Forelimb muscle (tissue), 1 donor: ENCODE measurements around the gene ANKRD61. TPM values are rescaled to one million over a fixed set of nuclear protein-coding genes. Genes with fewer than 3 reads are reported as not detected.
"Not testable (repeated sequence)": the region's sequence is repeated elsewhere in the genome, so short reads cannot be mapped to it uniquely, and the experiment has no call there.

Source experiments
- DNase-seq: peaks from one replicate; pipeline ENCODE4 v3.0.0-alpha.2; 2013; ENCODE audit warnings: low read depth
- polyA plus RNA-seq: library from polyadenylated mRNA; unstranded; fragments of 120-200 nt; gene quantifications from one replicate; pipeline ENCODE4 v1.2.1, GENCODE V29; 2013; ENCODE audit not compliant: insufficient read length

Gene ANKRD61
- polyA plus RNA-seq = 1.0 TPM

DNA sequence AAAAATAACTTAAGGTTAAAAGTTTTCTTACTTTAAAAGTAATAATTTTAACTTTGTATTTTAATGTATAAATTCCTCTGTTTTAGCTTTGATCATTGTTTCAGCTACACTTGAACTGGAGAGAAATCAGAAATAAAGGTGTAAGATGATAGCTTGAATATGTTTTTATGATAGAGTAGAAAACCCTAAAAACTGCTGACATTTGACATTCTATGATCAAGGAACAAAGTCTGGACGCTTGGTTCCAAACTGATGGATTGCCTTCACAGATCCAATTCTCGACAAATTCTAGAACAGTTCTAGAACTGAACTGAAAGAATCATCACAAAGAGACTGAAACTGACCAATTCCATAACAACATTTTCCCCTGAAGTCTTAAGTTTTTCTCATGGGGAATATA is at the start of gene ANKRD61:
Gene ANKRD61, plus strand, starts transcription at position 389 of the 400 bp plus-strand sequence. Its CDS starts 0 bp downstream, at position 389.
- DNase-seq = no peak

DNA sequence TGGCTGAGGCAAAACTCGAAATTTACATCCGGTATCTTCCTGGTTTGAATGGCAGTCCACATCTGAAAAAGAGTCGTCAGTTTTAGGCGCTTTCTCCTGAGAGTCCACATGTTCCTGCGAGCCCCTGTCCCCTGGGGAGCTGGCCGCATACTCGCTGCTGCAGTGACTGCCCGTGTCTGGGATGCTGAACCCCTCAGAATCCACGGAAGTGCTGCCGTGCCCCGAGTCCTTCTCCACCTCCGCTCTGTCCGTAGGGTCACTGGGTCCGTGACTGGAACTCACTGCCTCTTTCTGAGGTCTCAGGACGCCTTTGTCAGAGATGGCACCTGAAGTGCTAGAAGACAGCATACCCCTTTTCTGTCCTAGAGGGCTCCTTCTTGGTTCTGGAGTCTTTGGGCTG is 44.1 kb upstream of the ANKRD61 start:
- DNase-seq = not testable (repeated sequence)

DNA sequence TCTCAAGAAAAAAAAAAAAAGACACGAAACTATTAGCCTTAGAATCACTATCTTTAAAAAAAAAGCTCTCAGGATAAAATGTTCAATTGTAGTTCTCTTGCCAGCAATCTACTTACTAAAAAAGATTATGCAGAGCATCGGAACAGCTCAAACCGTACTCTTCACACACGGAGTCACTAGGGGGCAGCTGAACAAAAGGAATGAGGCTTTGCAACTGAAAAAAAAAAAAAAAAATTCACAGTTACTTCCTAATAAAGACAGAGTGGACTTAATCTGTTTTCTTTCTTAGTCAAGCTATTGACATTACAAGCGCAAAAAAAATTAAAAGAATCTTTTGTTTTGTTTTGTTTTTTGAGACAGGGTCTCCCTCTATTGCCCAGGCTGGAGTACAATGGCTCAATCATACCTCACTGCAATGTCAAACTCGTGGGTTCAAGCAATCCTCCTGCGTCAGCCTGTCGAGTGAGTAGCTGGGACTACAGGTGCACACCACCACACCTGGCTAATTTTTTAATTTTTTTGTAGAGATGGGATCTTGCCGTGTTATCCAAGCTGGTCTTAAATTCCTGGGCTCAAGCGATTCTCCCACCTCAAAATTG is 33.9 kb upstream of the ANKRD61 start:
- peak; percentile 41 for DNase-seq

DNA sequence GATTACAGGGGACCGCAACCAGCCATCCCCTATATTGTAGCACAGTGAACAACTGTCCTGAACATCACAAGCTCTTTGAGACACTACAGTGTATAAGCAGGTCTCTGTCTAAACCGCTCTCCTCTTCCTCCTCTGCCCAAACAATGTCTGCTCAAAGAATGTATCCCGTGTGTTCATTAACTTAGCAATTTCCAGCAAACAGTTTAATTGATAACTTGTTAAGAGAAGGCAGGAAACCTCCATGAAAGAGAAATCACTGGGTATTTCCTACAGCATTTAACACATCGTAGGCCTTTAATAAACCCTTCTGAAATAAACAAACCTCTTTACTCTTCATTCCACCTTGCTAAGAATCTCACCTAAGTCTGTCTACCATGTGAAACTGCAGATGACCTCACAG is 23.8 kb upstream of the ANKRD61 start:
- no peak for DNase-seq

DNA sequence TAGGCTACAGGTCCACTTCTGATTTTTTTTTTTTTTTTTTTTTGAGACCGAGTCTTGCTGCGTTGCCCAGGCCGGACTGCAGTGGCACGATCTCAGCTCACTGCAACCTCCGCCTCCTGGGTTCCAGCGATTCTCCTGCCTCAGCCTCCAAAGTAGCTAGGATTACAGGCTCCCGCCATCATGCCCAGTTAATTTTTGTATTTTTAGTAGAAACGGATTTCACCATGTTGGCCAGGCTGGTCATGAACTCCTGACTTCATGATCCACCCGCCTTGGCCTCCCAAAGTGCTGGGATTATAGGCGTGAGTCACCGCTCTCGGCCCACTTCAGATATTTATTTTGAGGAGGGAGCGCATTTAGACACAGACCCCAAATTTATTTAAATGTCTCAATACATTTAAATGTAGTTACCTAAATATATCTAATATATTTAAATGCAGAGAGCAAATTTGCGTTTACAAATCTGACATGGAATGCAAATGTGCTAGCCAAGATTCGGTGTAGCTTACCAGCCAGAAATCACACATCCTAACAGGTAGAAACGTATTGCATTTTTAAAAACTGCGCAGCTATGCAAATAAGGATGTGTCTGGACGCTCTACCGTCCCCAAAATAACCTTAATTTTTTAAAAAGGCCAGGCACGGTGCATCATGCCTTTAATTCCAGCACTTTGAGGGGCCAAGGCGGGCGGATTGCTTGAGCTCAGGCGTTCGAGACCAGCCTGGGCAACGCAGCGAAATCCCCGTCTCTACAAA is 23.2 kb upstream of the ANKRD61 start:
- not testable (repeated sequence) for DNase-seq

DNA sequence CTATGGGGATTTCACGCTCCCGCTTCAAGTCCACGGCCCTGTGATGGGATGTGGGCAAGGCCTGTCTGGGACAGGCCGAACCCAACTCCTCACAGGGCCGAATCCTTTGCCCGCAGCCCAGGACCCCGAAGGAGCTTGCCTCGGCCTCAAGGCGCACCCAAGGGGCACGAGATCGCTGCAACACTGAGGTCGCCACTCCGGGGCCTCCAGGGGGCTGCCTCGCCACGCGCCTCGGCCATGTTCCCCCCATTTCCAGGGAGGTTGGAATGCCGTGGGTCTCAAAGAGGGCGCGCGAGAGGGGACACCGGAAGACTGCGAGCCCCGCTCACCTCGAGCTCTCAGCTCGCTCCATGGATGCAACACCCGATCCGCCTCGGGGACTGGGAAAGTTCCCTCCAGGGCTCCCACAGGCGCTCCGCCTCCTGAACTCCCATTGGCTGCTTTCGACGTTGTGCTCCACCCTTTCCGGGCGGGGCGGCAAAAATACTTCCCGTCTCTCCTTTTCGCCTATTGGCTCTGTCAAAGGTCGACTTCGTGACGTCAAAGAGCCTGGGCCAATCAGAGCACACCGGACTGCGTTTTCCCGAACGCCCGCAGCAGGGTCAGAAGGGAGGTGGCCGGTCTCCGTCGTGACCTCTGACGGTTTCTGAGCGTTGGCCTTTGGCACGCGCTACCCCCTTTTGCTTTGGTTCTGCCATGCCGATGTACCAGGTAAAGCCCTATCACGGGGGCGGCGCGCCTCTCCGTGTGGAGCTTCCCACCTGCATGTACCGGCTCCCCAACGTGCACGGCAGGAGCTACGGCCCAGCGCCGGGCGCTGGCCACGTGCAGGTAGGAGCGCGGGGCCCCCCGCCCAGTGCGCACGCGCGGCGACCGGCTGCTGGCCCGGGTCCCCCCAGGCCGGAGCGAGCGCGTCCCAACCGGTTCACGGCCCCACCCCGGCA is 22.2 kb upstream of the ANKRD61 start, which contains the start of the genes AIMP2 and PMS2:
Gene AIMP2, plus strand, starts transcription at position 605 of the 944 bp plus-strand sequence. Its CDS starts 92 bp downstream, at position 697.
Gene PMS2, minus strand, starts transcription at position 382 of the 944 bp plus-strand sequence. Its CDS starts 30 bp downstream, at position 352.
- peak; percentile 97 for DNase-seq

DNA sequence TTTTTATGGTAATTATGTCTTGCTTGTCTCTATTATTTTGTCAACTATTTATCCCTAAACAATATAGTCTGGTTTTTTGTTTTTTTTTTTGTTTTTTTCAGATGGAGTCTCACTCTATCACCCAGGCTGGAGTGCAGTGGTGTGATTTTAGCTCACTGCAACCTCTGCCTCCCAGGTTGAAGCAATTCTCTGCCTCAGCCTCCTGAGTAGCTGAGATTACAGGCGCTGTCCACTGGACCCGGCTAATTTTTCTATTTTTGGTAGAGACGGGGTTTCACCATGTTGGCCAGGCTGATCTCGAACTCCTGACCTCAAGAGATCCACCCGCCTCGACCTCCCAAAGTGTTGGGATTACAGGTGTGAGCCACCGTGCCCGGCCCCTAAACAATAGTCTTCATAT is 20.8 kb upstream of the ANKRD61 start:
- DNase-seq = not testable (repeated sequence)

DNA sequence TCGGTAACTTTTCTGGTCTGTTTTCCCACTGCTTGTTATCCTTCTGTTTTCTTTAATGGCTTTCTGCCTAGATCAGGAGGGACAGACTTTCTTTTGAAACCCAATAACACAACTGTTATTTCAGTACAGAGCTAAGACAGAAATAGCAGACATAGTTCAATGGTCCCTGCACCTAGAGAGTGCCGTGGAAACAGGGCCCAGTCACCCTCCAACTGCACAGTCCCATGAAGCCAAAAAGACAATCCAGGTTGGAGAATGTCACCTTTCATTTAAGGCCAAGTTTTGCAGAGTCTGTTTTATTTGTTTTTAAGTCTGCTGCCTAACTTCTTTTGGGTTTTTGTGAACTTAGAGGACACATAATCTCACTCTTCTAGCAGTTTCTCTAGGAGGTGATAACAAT is 19.6 kb upstream of the ANKRD61 start:
- DNase-seq = no peak

DNA sequence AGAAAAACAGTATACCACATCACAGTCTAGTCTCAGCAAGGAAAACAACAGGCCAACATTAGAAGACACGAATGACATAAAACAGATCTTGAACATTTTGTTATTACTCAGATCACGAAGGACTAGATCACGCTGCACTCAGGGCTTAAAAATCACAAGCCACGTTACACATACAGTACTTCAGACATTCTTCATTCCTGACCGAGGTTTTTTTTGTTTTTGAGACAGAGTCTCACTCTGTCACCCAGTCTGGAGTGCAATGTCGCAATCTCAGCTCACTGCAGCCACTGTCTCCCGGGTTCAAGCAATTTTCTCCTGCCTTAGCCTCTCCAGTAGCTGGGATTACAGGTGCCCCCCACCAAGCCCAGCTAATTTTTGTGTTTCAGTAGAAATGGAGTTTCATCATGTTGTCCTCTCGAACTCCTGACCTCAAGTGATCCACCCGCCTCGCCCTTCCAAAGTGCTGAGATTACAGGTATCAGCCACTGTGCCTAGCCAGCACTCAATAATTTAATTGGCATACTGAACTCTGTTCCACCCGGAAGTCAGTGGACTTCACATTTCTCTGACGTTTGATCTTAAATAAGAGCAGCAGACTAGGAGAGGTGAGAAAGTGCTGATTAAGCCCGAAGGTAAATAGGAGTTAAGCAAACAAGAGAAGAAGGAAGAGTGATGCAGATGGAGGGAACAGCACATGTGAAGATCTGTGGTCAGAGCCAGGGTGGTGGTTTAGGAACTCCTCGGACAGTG is 18.6 kb upstream of the ANKRD61 start:
- DNase-seq = no peak

DNA sequence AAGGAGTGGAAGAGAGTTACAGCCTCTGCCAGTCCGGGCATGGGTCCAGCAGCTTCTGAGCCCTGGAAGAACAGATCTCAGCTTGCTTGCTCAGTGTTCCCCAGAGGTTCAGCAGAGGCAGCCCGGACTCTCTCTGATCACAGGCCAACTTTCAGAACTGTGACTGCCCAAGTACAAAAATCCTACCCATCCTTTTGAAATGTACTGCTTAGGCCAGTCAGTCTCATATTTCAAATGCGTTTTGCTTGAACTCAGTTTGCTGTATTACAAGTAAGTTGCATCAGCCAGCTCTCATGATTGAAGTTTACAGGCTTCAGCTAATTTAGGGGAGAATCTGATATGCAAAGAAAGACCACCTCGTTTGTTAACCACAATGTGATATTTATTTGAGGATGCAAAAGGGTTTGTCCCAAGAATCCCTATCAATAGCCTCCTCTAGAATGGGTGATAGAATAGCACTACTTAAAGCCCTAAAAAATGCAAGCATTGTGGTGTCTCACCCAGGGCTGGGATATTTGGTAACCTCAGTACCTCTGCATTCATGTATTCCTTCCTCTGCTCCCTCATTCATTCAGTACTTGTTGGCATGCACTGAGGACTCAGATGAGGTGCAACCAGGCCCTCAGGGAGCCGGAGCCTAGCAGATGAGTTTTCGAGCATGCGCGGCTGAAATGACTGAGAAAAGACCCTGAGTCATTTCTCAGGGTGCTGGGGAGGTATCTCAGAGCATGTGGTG is 15.1 kb upstream of the ANKRD61 start:
- DNase-seq = peak; percentile 17

DNA sequence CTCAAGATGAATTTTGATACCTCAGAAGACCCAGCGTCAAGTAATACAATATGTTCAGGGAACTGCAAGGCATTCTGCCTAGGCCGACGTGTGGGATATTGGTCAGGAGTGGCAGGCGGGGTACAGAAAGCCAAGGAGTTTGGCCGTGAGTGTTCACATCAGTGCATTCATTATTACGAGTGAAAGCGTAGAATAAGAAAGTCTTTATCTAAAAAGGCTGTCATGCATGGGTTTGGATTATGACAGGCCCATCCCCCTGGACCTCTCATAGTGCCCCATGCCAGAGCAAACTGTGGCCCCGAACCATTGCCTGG is 14.6 kb upstream of the ANKRD61 start:
- no peak for DNase-seq

DNA sequence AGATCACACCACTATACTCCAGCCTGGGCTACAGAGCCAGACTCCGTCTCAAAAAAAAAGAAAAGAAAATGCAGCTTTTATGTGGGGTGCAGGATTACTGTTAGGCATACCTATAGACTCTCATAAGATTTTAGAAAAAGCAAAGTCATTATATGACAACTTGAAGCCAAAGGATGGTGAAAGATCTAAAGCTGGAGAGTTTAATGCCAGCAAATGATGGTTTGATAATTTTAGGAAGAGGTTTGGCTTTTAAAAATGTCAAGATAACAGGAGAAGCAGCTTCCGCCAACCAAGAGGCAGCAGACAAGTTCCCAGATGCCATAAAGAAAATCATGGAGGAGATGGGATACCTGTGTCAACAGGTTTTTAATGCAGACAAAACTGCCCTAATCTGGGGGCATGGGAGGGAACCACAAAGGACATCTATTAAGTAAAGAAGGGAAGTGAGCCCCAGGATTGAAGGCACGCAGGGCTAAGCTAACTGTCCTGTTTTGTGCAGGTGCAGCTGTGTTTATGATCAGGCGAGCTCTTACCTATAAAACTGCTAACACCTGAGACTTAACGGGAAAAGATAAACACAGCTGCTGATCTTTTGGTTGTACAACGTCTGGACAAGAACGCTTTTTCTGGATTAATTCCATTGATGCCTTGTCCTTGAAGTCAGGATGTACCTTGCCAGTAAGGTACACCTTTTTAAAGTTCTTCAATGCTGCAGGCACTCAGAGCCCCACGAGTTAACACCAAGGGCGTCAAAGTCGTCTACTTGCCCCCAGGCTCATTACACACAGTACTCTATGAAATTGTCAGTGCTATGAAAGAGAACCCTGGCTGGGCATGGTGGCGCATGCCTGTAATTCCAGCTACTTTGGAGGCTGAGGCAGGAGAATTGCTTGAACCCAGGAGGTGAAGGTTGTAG is 10.5 kb upstream of the ANKRD61 start:
- DNase-seq = no peak

DNA sequence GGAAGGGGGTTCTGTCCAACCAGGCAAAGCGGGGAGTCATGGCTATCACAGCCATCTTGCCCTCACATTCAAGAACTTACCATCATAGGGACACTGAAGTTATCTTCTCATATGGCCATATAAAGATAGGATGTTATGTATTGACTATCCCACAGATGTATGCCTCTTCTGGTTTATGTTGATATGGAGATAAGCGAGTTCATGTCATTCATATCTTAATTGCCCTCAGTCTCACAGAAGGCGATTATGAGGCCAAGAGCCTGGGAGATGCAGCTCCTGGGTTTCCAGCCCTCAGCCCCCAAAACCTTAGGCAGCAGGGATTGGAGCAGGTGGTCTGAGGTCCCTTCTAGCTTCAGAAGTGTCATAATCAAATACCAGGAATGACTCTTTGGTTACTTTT is 8.5 kb upstream of the ANKRD61 start:
- no peak for DNase-seq

DNA sequence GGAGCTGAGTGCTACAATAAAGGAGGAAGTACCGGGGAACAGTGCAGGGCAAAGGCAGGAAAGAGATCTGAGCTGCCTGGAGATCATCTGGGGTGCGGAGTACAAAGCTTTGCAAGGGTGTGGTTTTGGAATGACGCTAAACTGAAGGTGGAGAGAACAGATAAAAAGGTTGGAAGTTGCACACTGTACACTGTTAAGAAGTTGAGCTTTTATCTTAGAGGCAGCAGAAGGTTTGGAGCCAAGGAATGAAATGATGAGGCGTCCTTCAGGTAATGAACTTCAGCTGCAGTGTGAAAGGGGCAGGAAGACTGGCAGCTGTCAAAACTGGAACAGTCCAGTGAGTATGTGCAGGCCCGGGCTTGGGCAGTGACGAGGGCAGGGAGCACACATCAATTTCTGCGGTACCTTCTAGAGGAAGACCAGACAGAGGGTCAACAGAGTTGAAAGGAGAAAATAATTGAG is 7.2 kb upstream of the ANKRD61 start:
- no peak for DNase-seq

DNA sequence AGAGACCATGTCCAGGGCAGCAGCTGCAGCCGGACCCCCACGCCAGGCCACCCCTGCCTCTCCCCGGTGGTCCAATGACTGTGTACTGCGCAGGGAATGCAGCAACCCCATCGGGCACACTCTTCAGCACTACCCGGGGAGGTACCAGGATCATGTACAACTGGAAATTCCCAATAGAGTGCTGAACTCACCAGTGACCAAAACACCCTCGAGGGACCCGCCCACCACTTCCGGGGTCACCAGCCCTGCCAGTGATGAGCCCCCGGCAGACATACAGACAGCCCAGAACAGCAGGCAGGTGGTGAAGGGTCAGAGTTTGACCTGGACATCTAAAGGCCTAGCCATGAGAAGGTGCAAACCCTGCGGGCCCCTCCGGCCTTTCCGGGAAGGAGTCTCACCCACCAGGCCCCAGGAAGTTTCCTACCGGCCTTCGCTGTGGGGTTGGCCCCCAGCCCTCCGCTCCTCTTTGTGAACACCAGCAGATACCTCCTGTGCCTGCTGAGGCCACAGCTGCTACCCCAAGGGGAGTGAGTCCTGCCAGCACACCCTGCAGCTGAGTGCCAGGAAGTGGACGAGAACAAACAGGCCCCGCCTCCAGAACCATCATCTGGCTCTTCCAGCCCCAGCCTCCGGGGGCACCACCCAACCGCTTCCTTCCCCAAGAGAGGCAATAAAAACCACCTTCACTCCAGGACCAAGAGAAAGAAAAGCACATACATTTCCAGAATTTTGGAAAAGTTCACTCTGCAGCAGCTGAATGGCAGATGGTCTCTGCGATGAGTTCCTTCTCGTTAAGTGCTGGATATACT is 5.0 kb upstream of the ANKRD61 start:
- no peak for DNase-seq

DNA sequence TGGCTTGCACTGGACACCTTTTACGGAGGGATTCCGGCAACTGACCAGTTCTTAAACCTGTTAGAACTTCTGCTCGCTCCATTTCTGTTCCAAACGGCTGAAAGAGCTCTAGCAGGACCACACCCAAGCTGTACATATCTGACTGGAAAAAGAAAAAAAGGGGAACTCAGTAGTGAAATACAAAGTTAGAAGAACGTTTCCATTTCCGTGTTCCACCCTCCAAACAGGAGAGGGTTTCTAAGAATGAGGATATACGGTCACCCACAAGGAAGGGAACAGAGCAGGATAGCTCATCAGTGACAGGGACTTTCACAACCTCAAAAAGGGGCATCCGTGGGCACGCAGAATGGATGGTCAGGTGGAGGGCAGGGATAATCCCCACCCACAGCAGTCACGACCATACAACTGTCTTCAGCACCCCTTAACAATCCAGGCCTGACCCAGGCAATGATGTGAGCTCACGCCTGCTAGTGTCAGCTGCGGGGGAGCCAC is 4.3 kb upstream of the ANKRD61 start:
- no peak for DNase-seq

DNA sequence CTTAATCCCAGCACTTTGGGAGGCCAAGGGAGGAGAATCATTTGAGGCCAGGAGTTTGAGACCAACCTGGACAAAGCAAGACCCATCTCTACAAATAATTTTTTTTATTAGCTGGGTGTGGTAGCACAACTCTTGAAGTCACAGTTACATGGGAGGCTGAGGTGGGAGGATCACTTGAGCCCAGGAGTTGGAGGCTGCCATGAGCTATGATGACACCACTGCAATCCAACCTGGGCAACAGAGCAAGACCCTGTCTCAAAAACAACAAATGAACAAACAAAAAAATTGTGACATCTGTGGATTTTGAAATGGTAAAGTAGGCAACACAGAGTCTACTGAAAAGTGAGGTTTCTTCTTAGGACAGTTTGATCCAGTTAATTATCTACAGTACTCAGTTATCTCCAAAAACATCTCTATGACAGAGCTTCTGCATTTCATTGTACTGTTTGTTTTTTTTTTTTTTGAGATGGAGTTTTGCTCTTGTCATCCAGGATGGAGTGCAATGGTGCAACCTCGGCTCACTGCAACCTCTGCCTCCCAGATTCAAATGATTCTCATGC is 3.3 kb upstream of the ANKRD61 start:
- no peak for DNase-seq

DNA sequence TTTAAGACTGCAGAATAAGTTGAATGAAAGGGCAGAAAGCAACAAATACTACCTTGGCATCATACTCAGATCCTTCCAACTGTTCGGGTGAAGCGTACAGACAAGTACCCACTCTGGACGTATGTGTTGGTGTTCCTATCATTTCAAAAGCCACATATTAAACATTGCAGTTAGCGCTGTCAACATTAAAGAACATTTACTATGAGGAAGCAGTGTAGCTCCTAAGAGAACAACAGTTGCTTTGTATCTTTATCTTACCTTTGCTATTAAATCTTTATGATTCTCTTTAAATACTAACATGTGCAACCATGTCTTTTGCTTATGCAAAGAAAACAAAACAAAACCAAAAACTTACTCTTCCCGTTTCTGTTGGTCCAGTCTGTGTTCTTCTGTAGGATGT is 2.6 kb upstream of the ANKRD61 start:
- DNase-seq = no peak
